Liver (tissue), 9 donors: ENCODE data around the gene KCNMA1. TPM values are rescaled to one million over a fixed set of nuclear protein-coding genes. Genes with fewer than 3 reads are reported as not detected.

Experiments used
- DNase-seq: peaks from one replicate; pipeline ENCODE4 v3.0.0-alpha.2; 2017; ENCODE audit warnings: low spot score
- H3K27ac ChIP-seq, 2 donors: one replicate each; pipeline ENCODE4 v1.7.0; 2013; ENCODE audit warnings: inconsistent platforms in 2 of 2, low read length in 2 of 2, control low read depth in 1 of 2, low read depth in 1 of 2, mild to moderate bottlenecking in 1 of 2
- H3K27me3 ChIP-seq, 4 donors: one replicate each; pipeline versions ENCODE4 v1.6.1 to v1.7.0; 2013; ENCODE audit warnings: low read length in 3 of 4, inconsistent platforms in 1 of 4, mild to moderate bottlenecking in 1 of 4, moderate library complexity in 1 of 4; ENCODE audit not compliant: control insufficient read depth in 4 of 4, insufficient read depth in 4 of 4
- H3K36me3 ChIP-seq, 4 donors: one replicate each; pipeline versions ENCODE4 v1.6.1 to v1.7.0; 2013; ENCODE audit warnings: low read length in 3 of 4, mild to moderate bottlenecking in 3 of 4, low read depth in 1 of 4, moderate library complexity in 1 of 4; ENCODE audit not compliant: control insufficient read depth in 4 of 4, insufficient read depth in 3 of 4
- H3K4me1 ChIP-seq, 4 donors: one replicate each; pipeline versions ENCODE4 v1.6.1 to v1.7.0; 2013; ENCODE audit warnings: low read length in 3 of 4, mild to moderate bottlenecking in 3 of 4, moderate library complexity in 1 of 4; ENCODE audit not compliant: control insufficient read depth in 4 of 4, insufficient read depth in 4 of 4
- H3K4me3 ChIP-seq, 3 donors: one replicate each; pipeline versions ENCODE4 v1.6.1 to v1.7.0; 2013; ENCODE audit warnings: low read length in 3 of 3, control low read depth in 1 of 3, low read depth in 1 of 3, mild to moderate bottlenecking in 1 of 3
- H3K9ac ChIP-seq, 2 donors: one replicate each; pipeline ENCODE4 v1.7.0; 2013; ENCODE audit warnings: low read length in 2 of 2, mild to moderate bottlenecking in 2 of 2, moderate library complexity in 2 of 2, control low read depth in 1 of 2, low read depth in 1 of 2
- H3K9me3 ChIP-seq, 4 donors: one replicate each; pipeline versions ENCODE4 v1.6.1 to v1.7.0; 2013; ENCODE audit warnings: low read length in 3 of 4; ENCODE audit not compliant: control insufficient read depth in 4 of 4
- ATF3 ChIP-seq: IDR thresholded peaks from 2 replicates; pipeline ENCODE4 v1.6.1; 2016; ENCODE audit warnings: antibody characterized with exemption
- CTCF ChIP-seq: fragments of 150-350 bp; IDR thresholded peaks from 2 replicates; pipeline ENCODE4 v1.5.1; 2017; ENCODE audit warnings: improper control_type of control experiment, low read depth, low read length; ENCODE audit not compliant: missing input control
- EGR1 ChIP-seq, 2 donors: IDR thresholded peaks; 2 replicates each; pipeline ENCODE4 v1.6.1; 2016 to 2018; ENCODE audit warnings: antibody characterized with exemption in 2 of 2, low read depth in 2 of 2
- FOXA2 ChIP-seq: IDR thresholded peaks from 2 replicates; pipeline ENCODE4 v1.6.1; 2016; ENCODE audit warnings: antibody characterized with exemption
- GABPA ChIP-seq, 2 donors: IDR thresholded peaks in 1 of 2; conservative IDR thresholded peaks in 1 of 2; 2 replicates each; pipeline ENCODE4 v1.6.1; 2016; ENCODE audit warnings: antibody characterized with exemption in 2 of 2, mild to moderate bottlenecking in 1 of 2, moderate library complexity in 1 of 2
- HNF4A ChIP-seq, 2 donors: conservative IDR thresholded peaks; 2 replicates each; pipeline ENCODE4 v1.6.1; 2016; ENCODE audit warnings: antibody characterized with exemption in 2 of 2, mild to moderate bottlenecking in 2 of 2
- HNF4G ChIP-seq: IDR thresholded peaks from 2 replicates; pipeline ENCODE4 v1.6.1; 2016; ENCODE audit warnings: antibody characterized with exemption
- JUND ChIP-seq, 2 donors: IDR thresholded peaks; 2 replicates each; pipeline ENCODE4 v1.6.1; 2016; ENCODE audit warnings: antibody characterized with exemption in 2 of 2
- MAX ChIP-seq: IDR thresholded peaks from 2 replicates; pipeline ENCODE4 v1.6.1; 2016; ENCODE audit warnings: antibody characterized with exemption
- NR2F2 ChIP-seq: IDR thresholded peaks from 2 replicates; pipeline ENCODE4 v1.6.1; 2016; ENCODE audit warnings: antibody characterized with exemption
- RAD21 ChIP-seq, 2 donors: IDR thresholded peaks; 2 replicates each; pipeline ENCODE4 v1.6.1; 2016; ENCODE audit warnings: antibody characterized with exemption in 2 of 2, mild to moderate bottlenecking in 2 of 2
- REST ChIP-seq: IDR thresholded peaks from 2 replicates; pipeline ENCODE4 v1.6.1; 2016; ENCODE audit warnings: antibody characterized with exemption, mild to moderate bottlenecking
- RXRA ChIP-seq, 2 donors: IDR thresholded peaks; 2 replicates each; pipeline ENCODE4 v1.6.1; 2017 to 2018; ENCODE audit warnings: antibody characterized with exemption in 2 of 2, mild to moderate bottlenecking in 1 of 2
- SP1 ChIP-seq: IDR thresholded peaks from 2 replicates; pipeline ENCODE4 v1.6.1; 2018; ENCODE audit warnings: antibody characterized with exemption, mild to moderate bottlenecking
- TAF1 ChIP-seq: conservative IDR thresholded peaks from 2 replicates; pipeline ENCODE4 v1.6.1; 2016; ENCODE audit warnings: antibody characterized with exemption, mild to moderate bottlenecking
- YY1 ChIP-seq: IDR thresholded peaks from 2 replicates; pipeline ENCODE4 v1.6.1; 2016; ENCODE audit warnings: antibody characterized with exemption, mild to moderate bottlenecking
- ZBTB33 ChIP-seq: IDR thresholded peaks from 2 replicates; pipeline ENCODE4 v1.6.1; 2016; ENCODE audit warnings: antibody characterized with exemption
- WGBS: extraction: QIAGEN DNeasy Blood & Tissue Kit; methylation state at CpG from one replicate; pipeline ENCODE4 v1.1.7; 2013; 5-methylcytosine and 5-hydroxymethylcytosine counted together
- polyA plus RNA-seq, 2 donors: library from polyadenylated mRNA; stranded (reverse) in 1 of 2; unstranded in 1 of 2; fragments of 200-250 nt in 1 of 2; fragments of >200 nt in 1 of 2; fragmentation: Nextera tagmentation in 1 of 2; extraction: Ambion mirVana in 1 of 2; gene quantifications; one replicate each; pipeline versions ENCODE4 v1.2.1 to v1.2.3, GENCODE V29; 2013 to 2015
- total RNA-seq, 2 donors: library from RNA; depleted of rRNA; stranded (reverse); fragments of >200 nt; gene quantifications; one replicate each; pipeline ENCODE4 v1.2.3, GENCODE V29; 2014
- donor health status: healthy.
- donor health status: healthy.
- donor health status: healthy.
- donor health status: healthy.
- donor health status: healthy.

The KCNMA1 gene
- total and polyA plus RNA-seq, 4 donors, result 2.5 to 9.7 (median 4.7) TPM

- TF ChIP-seq ZBTB33, result peak; percentile 46
- peak; percentile 76 to 82 for TF ChIP-seq RXRA (IDR thresholded peaks at IDR 0.05)
These were observed 104.3 kb downstream of the KCNMA1 start (continued) for GRCh38 chr10:77533146-77533886.

GRCh38 chr10:77532068-77532467 lies 105.5 kb downstream of the KCNMA1 start:
- DNase-seq, result no peak
- Histone ChIP-seq H3K4me1 (peaks cover 7 to 37% (median 28%) of the 10 kb centered on the region in 4 donors), H3K36me3 (no peaks in the 10 kb centered on the region), H3K4me3 (no peak overlapping the region), H3K9ac (no peak overlapping the region), H3K27ac (peak overlapping the region in 1 of 2 donors; percentile 20), H3K9me3 (no peaks in the 10 kb centered on the region), H3K27me3 (no peaks in the 10 kb centered on the region)
- WGBS, result 85% methylated on average over 12 of the region's 12 CpGs
- no peak for TF ChIP-seq REST
- TF ChIP-seq NR2F2, result no peak
- TF ChIP-seq HNF4A (conservative IDR thresholded peaks at IDR 0.05), result no peak
- TF ChIP-seq ZBTB33, result no peak
- no peak for TF ChIP-seq JUND (IDR thresholded peaks at IDR 0.05)
- no peak for TF ChIP-seq FOXA2
- TF ChIP-seq CTCF, result no peak
- no peak for TF ChIP-seq RAD21 (IDR thresholded peaks at IDR 0.05)
- no peak for TF ChIP-seq GABPA (IDR thresholded peaks at IDR 0.05 in 1 of 2, conservative IDR thresholded peaks at IDR 0.05 in 1 of 2)
- TF ChIP-seq EGR1 (IDR thresholded peaks at IDR 0.05; ENCODE audit: low read depth in 2 of 2), result no peak
- no peak for TF ChIP-seq MAX
- no peak for TF ChIP-seq RXRA (IDR thresholded peaks at IDR 0.05)
- TF ChIP-seq ATF3, result no peak
- no peak for TF ChIP-seq YY1
- TF ChIP-seq SP1, result no peak
- no peak for TF ChIP-seq HNF4G
- no peak for TF ChIP-seq TAF1
